SK-N-SH (cell line): ENCODE data around the gene DPEP3. TPM values are rescaled to one million over a fixed set of nuclear protein-coding genes. Genes with fewer than 3 reads are reported as not detected.
"Not testable (repeated sequence)": the region's sequence is repeated elsewhere in the genome, so short reads cannot be mapped to it uniquely, and the experiment has no call there.

ENCODE experiments used
- CTCF ChIA-PET: fragments of 300-600, 350-600 bp; formaldehyde crosslinking; extraction: SDS; loops from one replicate; lab custom pipeline; 2021; lab: Yijun Ruan, JAX
- POLR2A ChIA-PET: fragments of 350-600 bp; sonication (Branson Sonifier 250); formaldehyde crosslinking; extraction: SDS; loops from one replicate; lab custom pipeline; 2020; ENCODE audit warnings: antibody characterized with exemption, inconsistent platforms; lab: Yijun Ruan, JAX
- DNase-seq: peaks from one replicate; pipeline ENCODE4 v3.0.0; 2012
- H2AFZ ChIP-seq: fragments of 200-600 bp; sonication (generic); 2 replicates; pipeline ENCODE4 v1.8.1; 2016; ENCODE audit warnings: antibody characterized with exemption, mild to moderate bottlenecking, low read depth
- H3F3A ChIP-seq: fragments of 200-600 bp; sonication (generic); replicated peaks from 2 replicates; pipeline ENCODE3; 2016; ENCODE audit warnings: antibody characterized with exemption, mild to moderate bottlenecking; ENCODE audit not compliant: insufficient read depth
- H3K27ac ChIP-seq, 2 experiments: fragments of 200-500 bp in 1 of 2; fragments of 200-600 bp in 1 of 2; sonication (Bioruptor generic) in 1 of 2; sonication (generic), shearing (Covaris generic) in 1 of 2; 2 replicates each; pipeline versions ENCODE4 v1.5.1 to v1.6.1; 2014 to 2016; ENCODE audit warnings: low read depth in 2 of 2, inconsistent platforms in 1 of 2, low read length in 1 of 2, mild to moderate bottlenecking in 1 of 2, mixed read lengths in 1 of 2
- H3K27me3 ChIP-seq: fragments of 200-600 bp; sonication (generic), shearing (Covaris generic); 2 replicates; pipeline ENCODE4 v1.6.1; 2016; ENCODE audit warnings: mixed run types; ENCODE audit not compliant: insufficient read depth
- H3K36me3 ChIP-seq, 2 experiments: fragments of 200-500 bp in 1 of 2; fragments of 200-600 bp in 1 of 2; sonication (Bioruptor generic) in 1 of 2; sonication (generic) in 1 of 2; replicated peaks in 1 of 2; 2 replicates each; pipeline versions ENCODE3 to v1.5.1; 2014 to 2016; ENCODE audit warnings: low read length in 1 of 2, mild to moderate bottlenecking in 1 of 2; ENCODE audit not compliant: insufficient read depth in 2 of 2, control insufficient read depth in 1 of 2
- H3K4me1 ChIP-seq, 2 experiments: fragments of 200-500 bp in 1 of 2; fragments of 200-600 bp in 1 of 2; sonication (Bioruptor generic) in 1 of 2; sonication (generic), shearing (Covaris generic) in 1 of 2; 2 replicates each; pipeline versions ENCODE4 v1.5.1 to v1.6.1; 2014 to 2016; ENCODE audit warnings: low read depth in 1 of 2, low read length in 1 of 2, mixed run types in 1 of 2; ENCODE audit not compliant: insufficient read depth in 2 of 2, control insufficient read depth in 1 of 2
- H3K4me2 ChIP-seq: fragments of 200-600 bp; sonication (generic), shearing (Covaris generic); 2 replicates; pipeline ENCODE4 v1.6.1; 2017; ENCODE audit warnings: mixed run types
- H3K4me3 ChIP-seq, 2 experiments: fragments of 200-500 bp in 1 of 2; fragments of 200-600 bp in 1 of 2; sonication (Bioruptor generic) in 1 of 2; sonication (generic), shearing (Covaris generic) in 1 of 2; 2 replicates each; pipeline versions ENCODE4 v1.5.1 to v1.8.1; 2014 to 2016; ENCODE audit warnings: low read depth in 2 of 2, inconsistent platforms in 1 of 2, low read length in 1 of 2, mild to moderate bottlenecking in 1 of 2, mixed read lengths in 1 of 2, moderate library complexity in 1 of 2
- H3K79me2 ChIP-seq: fragments of 200-600 bp; sonication (generic); 2 replicates; pipeline ENCODE4 v1.8.1; 2017; ENCODE audit warnings: mild to moderate bottlenecking; ENCODE audit not compliant: insufficient read depth
- H3K9ac ChIP-seq: fragments of 200-600 bp; sonication (generic); 2 replicates; pipeline ENCODE4 v1.6.1; 2017; ENCODE audit warnings: mixed run types
- H3K9me2 ChIP-seq: fragments of 200-600 bp; sonication (generic); 2 replicates; pipeline ENCODE4 v1.6.1; 2017; ENCODE audit warnings: mixed run types
- H3K9me3 ChIP-seq: fragments of 200-600 bp; sonication (generic); 2 replicates; pipeline ENCODE4 v1.6.1; 2017; ENCODE audit warnings: mixed run types, mild to moderate bottlenecking, moderate library complexity
- H4K20me1 ChIP-seq: fragments of 200-600 bp; sonication (generic); 2 replicates; pipeline ENCODE4 v1.6.1; 2017; ENCODE audit warnings: mild to moderate bottlenecking, mixed run types; ENCODE audit not compliant: insufficient read depth
- CTCF ChIP-seq: fragments of 200-600 bp; sonication (generic); IDR thresholded peaks from 2 replicates; pipeline ENCODE4 v1.6.1; 2017; ENCODE audit warnings: antibody characterized with exemption, mild to moderate bottlenecking, moderate library complexity
- FOSL2 ChIP-seq: IDR thresholded peaks from 2 replicates; pipeline ENCODE4 v1.4.0; 2012; ENCODE audit warnings: low read depth, mild to moderate bottlenecking, moderate library complexity, borderline replicate concordance
- MAX ChIP-seq: IDR thresholded peaks from 2 replicates; pipeline ENCODE4 v1.4.0; 2012; ENCODE audit warnings: low read depth
- MXI1 ChIP-seq: IDR thresholded peaks from 2 replicates; pipeline ENCODE4 v1.6.1; 2012; ENCODE audit warnings: mild to moderate bottlenecking, low read depth, low read length, improper control_type of control experiment
- POLR2AphosphoS5 ChIP-seq: IDR thresholded peaks from 2 replicates; pipeline ENCODE4 v1.6.1; 2012; ENCODE audit warnings: low read depth, low read length
- RCOR1 ChIP-seq: fragments of 150-350 bp; IDR thresholded peaks from 2 replicates; pipeline ENCODE4 v1.6.1; 2017; ENCODE audit warnings: antibody characterized with exemption, low read length
- RFX5 ChIP-seq: IDR thresholded peaks from 2 replicates; pipeline ENCODE4 v1.6.1; 2012; ENCODE audit warnings: mild to moderate bottlenecking, improper control_type of control experiment, low read length
- SMC3 ChIP-seq: IDR thresholded peaks from 2 replicates; pipeline ENCODE4 v1.6.1; 2012; ENCODE audit warnings: low read depth, low read length, improper control_type of control experiment
- TAF1 ChIP-seq: IDR thresholded peaks from 2 replicates; pipeline ENCODE4 v1.6.1; 2012; ENCODE audit warnings: low read depth, mild to moderate bottlenecking, low read length, moderate library complexity, borderline replicate concordance
- USF1 ChIP-seq: IDR thresholded peaks from 2 replicates; pipeline ENCODE4 v1.4.0; 2012; ENCODE audit warnings: low read depth, borderline replicate concordance
- WGBS: methylation state at CpG from one replicate; pipeline ENCODE4 v1.1.6; 2017; ENCODE audit warnings: low lambda C conversion rate; 5-methylcytosine and 5-hydroxymethylcytosine counted together
- polyA plus RNA-seq, 3 experiments: library from polyadenylated mRNA; depleted of rRNA; stranded (reverse); fragments of >200 nt; gene quantifications; 2 replicates each; pipeline ENCODE4 v1.2.3, GENCODE V29; 2012

DPEP3 gene
- polyA plus RNA-seq, 1 of the 3 experiments (the other 2 are of a cell fraction) = not detected

- 93% methylated on average over 24 of the region's 33 CpGs for WGBS
- no peaks in the 10 kb centered on the region for H3K27me3 ChIP-seq
- H3K36me3 ChIP-seq = peaks cover 12 to 26% of the 10 kb centered on the region in 2 experiments
- TF ChIP-seq RCOR1 = no peak
- no peak for TF ChIP-seq FOSL2
- no peak for TF ChIP-seq MXI1
- no peak for TF ChIP-seq TAF1
- no peak for TF ChIP-seq SMC3
- TF ChIP-seq CTCF = no peak
- peak; percentile 55; the same call in 1 of the 2 replicates for TF ChIP-seq USF1
- 0 out of 2 replicates have a peak, but pooled peaks have one; percentile 4 for TF ChIP-seq POLR2AphosphoS5
- no peak for TF ChIP-seq MAX
- no peak for TF ChIP-seq RFX5
- no peak overlapping the region; a peak in 1 of 4 replicates for H3K27ac ChIP-seq
- no peaks in the 10 kb centered on the region for H3K9me3 ChIP-seq
- H2AFZ ChIP-seq = no peak overlapping the region
- H4K20me1 ChIP-seq = peaks cover 13% of the 10 kb centered on the region; the same call in 1 of the 2 replicates
- no peak overlapping the region for H3K9ac ChIP-seq
- peaks cover 27% of the 10 kb centered on the region for H3F3A ChIP-seq
- DNase-seq = no peak
- ChIA-PET POLR2A (interaction anchor here (0.6 to 1.4 kb wide), 4 partner anchors 10 to 27 kb away, joined by 3 to 6 read pairs (median 4); no protein-coding TSS in a partner anchor), CTCF (interaction anchor here (0.9 to 28.1 kb wide), 6 partner anchors 8 to 289 kb away, joined by 3 to 564 read pairs (median 25); partner anchors contain the start of genes CTRL, EDC4, NRN1L and PSKH1)
- peaks cover 28% of the 10 kb centered on the region for H3K79me2 ChIP-seq
- no peak overlapping the region for H3K4me2 ChIP-seq
- peaks cover 5 to 34% of the 10 kb centered on the region in 2 experiments; a peak in 2 of 4 replicates for H3K4me1 ChIP-seq
- H3K4me3 ChIP-seq = no peak overlapping the region
- H3K9me2 ChIP-seq = no peaks in the 10 kb centered on the region
These were observed 40.5 kb downstream of the DPEP3 start for GRCh38 chr16:67939507-67940445.

DNA sequence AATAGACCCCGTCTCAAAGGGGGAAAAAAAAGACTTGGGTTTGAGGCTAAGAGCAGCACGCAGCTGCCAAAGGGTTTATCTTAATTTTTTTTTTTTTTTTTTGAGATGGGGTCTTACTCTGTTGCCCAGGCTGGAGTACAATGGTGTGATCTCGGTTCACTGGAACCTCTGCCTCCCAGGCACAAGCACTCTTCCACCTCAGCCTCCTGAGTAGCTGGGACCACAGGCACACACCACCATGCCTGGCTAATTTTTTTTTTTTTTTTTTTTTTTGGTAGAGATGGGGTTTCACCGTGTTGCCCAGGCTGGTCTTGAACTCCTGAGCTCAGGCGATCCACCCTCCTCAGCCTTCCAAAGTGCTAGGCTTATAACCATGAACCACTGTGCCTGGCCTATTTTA is 42.6 kb downstream of the DPEP3 start:
- H3K9me3 ChIP-seq, H3K27ac ChIP-seq, H3K4me3 ChIP-seq, DNase-seq, H3K9me2 ChIP-seq, H2AFZ ChIP-seq, H3K9ac ChIP-seq, H3K27me3 ChIP-seq, POLR2A ChIA-PET: not testable (repeated sequence)
- peak overlapping the region; percentile 99 for H3K4me2 ChIP-seq
- CTCF ChIA-PET = interaction anchor here (1.1 to 28.1 kb wide), 3 partner anchors 54 to 417 kb away, joined by 4 to 564 read pairs (median 5); partner anchors contain the start of genes EDC4, NRN1L and PSKH1
- WGBS = 95% methylated on average over 5 of the region's 5 CpGs
- H3K36me3 ChIP-seq = peaks cover 10 to 11% of the 10 kb centered on the region in 2 experiments
- peaks cover 27% of the 10 kb centered on the region for H3F3A ChIP-seq
- peaks cover 11 to 38% of the 10 kb centered on the region in 2 experiments; a peak in 2 of 4 replicates for H3K4me1 ChIP-seq
- H3K79me2 ChIP-seq = peaks cover 28% of the 10 kb centered on the region
- H4K20me1 ChIP-seq = peaks cover 11% of the 10 kb centered on the region; the same call in 1 of the 2 replicates
